ENCODE data around the gene PDPK1.
"Not testable (repeated sequence)": the region's sequence is repeated elsewhere in the genome, so short reads cannot be mapped to it uniquely, and the experiment has no call there.

PDPK1 gene

GRCh38 chr16:2595393-2596205 lies 57.8 kb downstream of the PDPK1 start:
- no peak for DNase-seq

- no peak for DNase-seq
Measured at GRCh38 chr16:2596747-2597559, 59.1 kb downstream of the PDPK1 start.

GRCh38 chr16:2597560-2597902 lies 59.7 kb downstream of the PDPK1 start:
- DNase-seq = no peak

- DNase-seq = no peak
Measured at GRCh38 chr16:2598133-2598641, 60.4 kb downstream of the PDPK1 start.

GRCh38 chr16:2598723-2599122 lies 60.9 kb downstream of the PDPK1 start:
- no peak for DNase-seq

- DNase-seq = not testable (repeated sequence)
Measured at GRCh38 chr16:2599165-2599564, 61.3 kb downstream of the PDPK1 start.

GRCh38 chr16:2599785-2600184 lies 62.0 kb downstream of the PDPK1 start:
- not testable (repeated sequence) for DNase-seq

- not testable (repeated sequence) for DNase-seq
Measured at GRCh38 chr16:2601301-2602025, 63.6 kb downstream of the PDPK1 start.

GRCh38 chr16:2602175-2602574 lies 64.4 kb downstream of the PDPK1 start:
- not testable (repeated sequence) for DNase-seq

- peak; percentile 86 for DNase-seq
Measured at GRCh38 chr16:2603165-2604015, 65.6 kb downstream of the PDPK1 start.

GRCh38 chr16:2604016-2604369 lies 66.2 kb downstream of the PDPK1 start:
- DNase-seq = not testable (repeated sequence)

- DNase-seq = not testable (repeated sequence)
Measured at GRCh38 chr16:2606820-2607219, 69.0 kb downstream of the PDPK1 start.

- DNase-seq = not testable (repeated sequence)
Measured at GRCh38 chr16:2609345-2609744, 71.5 kb downstream of the PDPK1 start.

- no peak for DNase-seq
Measured at GRCh38 chr16:2609827-2610470, 72.1 kb downstream of the PDPK1 start.

- no peak for DNase-seq
Measured at GRCh38 chr16:2610781-2611498, 73.1 kb downstream of the PDPK1 start.

- no peak for DNase-seq
Measured at GRCh38 chr16:2611499-2611862, 73.7 kb downstream of the PDPK1 start.

GRCh38 chr16:2611877-2612276 lies 74.1 kb downstream of the PDPK1 start:
- not testable (repeated sequence) for DNase-seq

GRCh38 chr16:2613251-2613650 lies 75.4 kb downstream of the PDPK1 start:
- not testable (repeated sequence) for DNase-seq

GRCh38 chr16:2614761-2615191 lies 77.0 kb downstream of the PDPK1 start:
- DNase-seq = no peak

GRCh38 chr16:2618964-2619363 lies 81.1 kb downstream of the PDPK1 start:
- not testable (repeated sequence) for DNase-seq

GRCh38 chr16:2619628-2620027 lies 81.8 kb downstream of the PDPK1 start:
- not testable (repeated sequence) for DNase-seq

Measured in CD4-positive, alpha-beta T cell treated with Interleukin-21 for 1 hour (primary cell).